GM12878 (cell line): ENCODE data around the gene ACOT13.

ENCODE experiments used
- CEBPZ ChIP-seq: fragments of 150-350 bp; IDR thresholded peaks from 2 replicates; pipeline ENCODE4 v1.6.1; 2016; ENCODE audit warnings: low read depth, low read length
- FOXK2 ChIP-seq: fragments of 450-650 bp; IDR thresholded peaks from 2 replicates; pipeline ENCODE4 v1.6.1; 2017; ENCODE audit warnings: mild to moderate bottlenecking, moderate library complexity

GRCh38 chr6:24691550-24691949 lies 24.7 kb downstream of the ACOT13 start:
- TF ChIP-seq FOXK2 (no peak), CEBPZ (no peak)
